ENCODE results near the gene SMIM30.

Gene SMIM30

DNA sequence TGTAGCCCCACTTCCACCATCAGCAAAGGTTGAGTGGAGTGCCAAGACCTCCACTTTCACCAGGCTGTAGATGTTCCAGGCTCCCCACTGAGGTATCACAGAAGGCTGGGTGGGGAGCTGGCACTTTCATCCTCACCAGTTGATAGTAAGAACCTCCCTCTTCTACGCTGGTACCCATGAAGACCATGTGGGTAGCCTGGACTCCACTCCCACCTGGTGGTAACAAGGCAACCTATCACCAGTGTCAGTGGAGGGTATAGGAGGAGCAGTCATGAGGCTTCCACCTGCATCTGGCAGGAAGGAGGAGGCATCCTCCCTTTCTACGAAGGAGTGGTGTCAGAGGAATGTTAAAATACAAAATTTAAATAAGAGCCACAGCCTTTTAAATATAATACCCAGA, 4.4 kb downstream of the SMIM30 start:
- no peak for DNase-seq (ENCODE audit: low spot score)
- no peak for TF ChIP-seq CTCF (conservative IDR thresholded peaks at IDR 0.05; ENCODE audit: low read depth)
- H3K27ac ChIP-seq = no peak overlapping the region
- ChIA-PET POLR2A (ENCODE audit: low non-redundant PET) (no interaction called here), CTCF (no interaction called here)

DNA sequence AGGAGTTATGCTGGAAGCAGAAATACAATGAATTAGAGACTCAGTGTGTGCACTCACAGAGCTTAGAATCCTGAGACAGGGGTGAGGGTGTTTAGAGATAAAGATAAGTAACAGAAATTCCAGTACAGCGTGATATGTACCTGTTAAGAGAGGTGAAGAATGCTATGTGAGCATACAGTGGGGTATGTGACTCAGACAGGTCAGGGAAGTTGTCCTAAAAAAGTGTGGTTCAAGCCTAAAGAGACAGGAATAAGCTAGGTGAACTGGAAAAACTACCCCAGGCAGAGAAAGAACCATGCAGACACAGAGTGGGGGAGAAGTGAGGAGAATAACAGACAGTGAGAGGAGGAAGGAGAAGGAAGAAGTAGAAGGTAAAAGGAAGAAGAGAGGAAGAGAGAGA, 8.6 kb downstream of the SMIM30 start:
- DNase-seq (ENCODE audit: low spot score) = no peak
- TF ChIP-seq CTCF (conservative IDR thresholded peaks at IDR 0.05; ENCODE audit: low read depth) = no peak
- POLR2A ChIA-PET (ENCODE audit: low non-redundant PET) = no interaction called here
- CTCF ChIA-PET = no interaction called here
- H3K27ac ChIP-seq = no peak overlapping the region

DNA sequence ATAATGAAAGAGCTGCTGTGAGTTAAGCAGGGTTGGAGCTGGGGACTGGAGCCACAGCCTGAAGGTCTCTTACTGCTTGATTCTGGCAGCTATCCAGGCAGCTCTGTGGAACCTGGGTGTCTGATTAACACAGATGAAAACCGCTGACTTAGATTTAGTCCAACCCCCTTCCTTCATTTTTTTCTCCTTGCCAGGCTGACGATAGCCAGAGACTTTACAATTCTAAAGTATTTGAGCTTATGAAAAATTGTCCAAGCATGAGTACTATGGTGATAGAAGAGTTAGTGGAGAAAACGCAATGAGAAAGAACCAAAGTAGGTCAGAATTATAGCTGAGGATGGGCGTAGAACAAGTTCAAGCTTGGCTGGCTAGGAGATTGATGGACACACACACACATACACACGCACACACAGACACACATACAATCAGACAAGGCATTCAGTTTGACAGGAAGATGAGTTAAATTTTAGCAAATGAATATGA, 18.2 kb downstream of the SMIM30 start:
- DNase-seq (ENCODE audit: low spot score) = no peak
- ChIA-PET CTCF (interaction anchor here (1.0 kb wide), 1 partner anchor 28 kb away, joined by 3 read pairs; no protein-coding TSS in a partner anchor), POLR2A (ENCODE audit: low non-redundant PET) (no interaction called here)
- no peak for TF ChIP-seq CTCF (conservative IDR thresholded peaks at IDR 0.05; ENCODE audit: low read depth)
- no peak overlapping the region for H3K27ac ChIP-seq

DNA sequence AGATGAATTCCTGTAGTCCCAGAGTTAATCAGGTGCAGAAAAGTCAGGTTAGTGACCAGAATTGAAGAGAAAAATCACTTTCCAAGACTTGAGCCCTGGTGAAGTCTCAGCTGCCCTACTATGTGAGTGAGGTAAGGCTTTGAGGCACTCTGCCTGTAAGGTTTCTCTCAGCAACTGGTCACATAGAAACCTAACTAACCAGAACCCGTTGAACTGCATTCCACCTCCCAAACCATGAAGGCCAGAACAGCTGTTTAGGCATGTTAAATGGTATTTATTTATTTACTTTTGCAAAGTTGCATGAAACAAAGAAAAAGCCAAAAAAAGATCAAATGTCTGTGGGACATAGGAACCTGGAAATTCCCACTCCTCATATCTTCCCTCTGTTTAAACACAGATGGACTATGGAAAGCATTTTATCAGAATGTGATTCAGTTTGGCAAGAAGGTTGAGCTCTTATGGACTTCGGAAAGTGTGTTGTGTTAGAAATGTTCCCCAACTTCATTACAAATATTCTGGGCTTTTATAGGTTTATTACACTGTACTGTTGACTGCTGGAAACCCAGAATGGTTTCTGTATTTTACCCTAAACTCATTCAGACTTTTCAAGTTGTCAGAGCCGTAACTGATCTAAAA, 19.0 kb downstream of the SMIM30 start:
- CTCF ChIA-PET = interaction anchor here (0.9 to 1.0 kb wide), 2 partner anchors 27 to 322 kb away, joined by 3 read pairs; no protein-coding TSS in a partner anchor
- POLR2A ChIA-PET (ENCODE audit: low non-redundant PET) = no interaction called here
- no peak overlapping the region for H3K27ac ChIP-seq
- no peak for TF ChIP-seq CTCF (conservative IDR thresholded peaks at IDR 0.05; ENCODE audit: low read depth)
- no peak for DNase-seq (ENCODE audit: low spot score)

- H3K27ac ChIP-seq = no peak overlapping the region
- no peak for TF ChIP-seq CTCF (conservative IDR thresholded peaks at IDR 0.05; ENCODE audit: low read depth)
- DNase-seq (ENCODE audit: low spot score) = no peak
- CTCF ChIA-PET = interaction anchor here (0.6 kb wide), 2 partner anchors 17 kb away, joined by 3 to 4 read pairs; no protein-coding TSS in a partner anchor
- POLR2A ChIA-PET (ENCODE audit: low non-redundant PET) = no interaction called here
These were observed 23.7 kb downstream of the SMIM30 start for GRCh38 chr7:113094517-113095249.

DNA sequence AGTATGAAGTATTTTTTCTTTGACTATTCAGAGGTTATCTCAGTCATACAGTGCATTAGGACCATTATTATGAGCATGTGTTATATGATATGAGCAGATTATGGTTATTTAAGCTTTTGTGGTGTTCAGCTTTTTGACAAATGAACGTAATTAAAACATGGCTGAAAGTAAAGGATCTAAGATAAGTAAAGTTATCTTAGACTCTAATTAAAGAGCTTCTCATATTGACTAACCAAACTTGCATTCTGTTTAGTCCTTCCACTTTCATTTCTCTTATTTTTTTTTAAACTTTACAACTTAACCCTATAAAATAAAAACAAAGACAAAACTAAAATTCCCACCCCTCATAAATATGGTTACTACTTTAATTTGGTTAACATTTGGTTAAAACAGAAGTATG, 24.8 kb downstream of the SMIM30 start:
- POLR2A ChIA-PET (ENCODE audit: low non-redundant PET) = no interaction called here
- no peak for DNase-seq (ENCODE audit: low spot score)
- TF ChIP-seq CTCF (conservative IDR thresholded peaks at IDR 0.05; ENCODE audit: low read depth) = no peak
- CTCF ChIA-PET = no interaction called here
- no peak overlapping the region for H3K27ac ChIP-seq
